Spleen (tissue), 7 donors: ENCODE data around the gene IGSF21.

Experiments used
- POLR2A ChIP-seq, 3 donors: fragments of 450-650 bp; IDR thresholded peaks; one replicate each; pipeline ENCODE4 v1.5.1; 2017; ENCODE audit warnings: antibody characterized with exemption in 3 of 3, mild to moderate bottlenecking in 1 of 3
- POLR2AphosphoS5 ChIP-seq, 3 donors: sonication (generic); formaldehyde crosslinking; IDR thresholded peaks; one replicate each; pipeline ENCODE4 v1.5.1; 2017; ENCODE audit warnings: antibody characterized with exemption in 3 of 3
- TF ChIP-seq, protein P1 (sequence below), 11 experiments: fragments of 200-600 bp in 7 of 11; fragments of 450-650 bp in 4 of 11; sonication (generic) in 4 of 11; IDR thresholded peaks in 8 of 11; conservative IDR thresholded peaks in 3 of 11; 1 replicate in 7 of 11; 2 replicates in 4 of 11; pipeline versions ENCODE4 v1.4.0 to v1.8.0; 2016 to 2021; ENCODE audit warnings: antibody characterized with exemption in 11 of 11, inconsistent platforms in 4 of 11, mild to moderate bottlenecking in 1 of 11
- donor health status: DM: no; HTN: no; CAD: no; lungs with moderate emphysema.
- donor health status: DM: no; HTN: no; CAD: no.
- donor health status: DM: no; HTN: no; CAD: no.

- TF ChIP-seq, protein P1, sequence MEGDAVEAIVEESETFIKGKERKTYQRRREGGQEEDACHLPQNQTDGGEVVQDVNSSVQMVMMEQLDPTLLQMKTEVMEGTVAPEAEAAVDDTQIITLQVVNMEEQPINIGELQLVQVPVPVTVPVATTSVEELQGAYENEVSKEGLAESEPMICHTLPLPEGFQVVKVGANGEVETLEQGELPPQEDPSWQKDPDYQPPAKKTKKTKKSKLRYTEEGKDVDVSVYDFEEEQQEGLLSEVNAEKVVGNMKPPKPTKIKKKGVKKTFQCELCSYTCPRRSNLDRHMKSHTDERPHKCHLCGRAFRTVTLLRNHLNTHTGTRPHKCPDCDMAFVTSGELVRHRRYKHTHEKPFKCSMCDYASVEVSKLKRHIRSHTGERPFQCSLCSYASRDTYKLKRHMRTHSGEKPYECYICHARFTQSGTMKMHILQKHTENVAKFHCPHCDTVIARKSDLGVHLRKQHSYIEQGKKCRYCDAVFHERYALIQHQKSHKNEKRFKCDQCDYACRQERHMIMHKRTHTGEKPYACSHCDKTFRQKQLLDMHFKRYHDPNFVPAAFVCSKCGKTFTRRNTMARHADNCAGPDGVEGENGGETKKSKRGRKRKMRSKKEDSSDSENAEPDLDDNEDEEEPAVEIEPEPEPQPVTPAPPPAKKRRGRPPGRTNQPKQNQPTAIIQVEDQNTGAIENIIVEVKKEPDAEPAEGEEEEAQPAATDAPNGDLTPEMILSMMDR (IDR thresholded peaks at IDR 0.05 in 8 of 11, conservative IDR thresholded peaks at IDR 0.05 in 3 of 11), result no peak
- TF ChIP-seq POLR2A (IDR thresholded peaks at IDR 0.05) (no peak), POLR2AphosphoS5 (IDR thresholded peaks at IDR 0.05) (no peak)
Observed at GRCh38 chr1:18261891-18262290, 154.3 kb downstream of the IGSF21 start.
